ENCODE data around the gene RAB7B.
A peak's percentile ranks its signal among the peaks of the same experiment; 100 is the strongest.
"Not testable (repeated sequence)": the region's sequence is repeated elsewhere in the genome, so short reads cannot be mapped to it uniquely, and the experiment has no call there.

RAB7B gene, protein sequence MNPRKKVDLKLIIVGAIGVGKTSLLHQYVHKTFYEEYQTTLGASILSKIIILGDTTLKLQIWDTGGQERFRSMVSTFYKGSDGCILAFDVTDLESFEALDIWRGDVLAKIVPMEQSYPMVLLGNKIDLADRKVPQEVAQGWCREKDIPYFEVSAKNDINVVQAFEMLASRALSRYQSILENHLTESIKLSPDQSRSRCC

GRCh38 chr1:206002871-206003801 lies at the start of gene RAB7B:
TSS of gene RAB7B (minus strand) at chr1:206003395. CDS start at chr1:205994135, 9,260 bp downstream.
- DNase-seq = no peak

DNA sequence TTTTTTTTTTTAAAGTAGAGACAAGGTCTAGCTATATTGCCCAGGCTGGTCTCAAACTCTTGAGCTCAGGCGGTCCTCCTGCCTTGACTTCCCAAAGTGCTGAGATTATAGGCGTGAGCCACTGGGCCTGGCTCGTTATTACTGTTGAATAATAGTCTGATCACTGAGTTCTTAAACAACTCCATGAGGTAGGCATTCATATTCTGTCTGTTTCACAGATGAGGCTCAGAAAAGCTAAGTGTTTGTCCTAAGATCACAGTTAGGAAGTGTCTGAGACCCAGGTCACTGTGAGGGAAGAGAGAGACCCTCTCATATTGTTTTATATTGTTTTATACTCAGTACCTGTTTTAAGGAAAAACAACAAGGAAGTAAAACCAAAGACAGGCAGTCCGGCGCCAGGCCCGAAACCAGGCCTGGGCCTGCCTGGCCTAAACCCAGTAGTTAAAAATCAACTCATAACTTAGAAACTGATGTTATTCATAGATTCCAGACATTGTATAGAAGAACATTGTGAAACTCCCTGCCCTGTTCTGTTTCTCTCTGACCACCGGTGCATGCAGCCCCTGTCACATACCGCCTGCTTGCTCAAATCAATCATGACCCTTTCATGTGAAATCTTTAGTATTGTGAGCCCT lies 49.2 kb upstream of the RAB7B start:
- not testable (repeated sequence) for DNase-seq

DNA sequence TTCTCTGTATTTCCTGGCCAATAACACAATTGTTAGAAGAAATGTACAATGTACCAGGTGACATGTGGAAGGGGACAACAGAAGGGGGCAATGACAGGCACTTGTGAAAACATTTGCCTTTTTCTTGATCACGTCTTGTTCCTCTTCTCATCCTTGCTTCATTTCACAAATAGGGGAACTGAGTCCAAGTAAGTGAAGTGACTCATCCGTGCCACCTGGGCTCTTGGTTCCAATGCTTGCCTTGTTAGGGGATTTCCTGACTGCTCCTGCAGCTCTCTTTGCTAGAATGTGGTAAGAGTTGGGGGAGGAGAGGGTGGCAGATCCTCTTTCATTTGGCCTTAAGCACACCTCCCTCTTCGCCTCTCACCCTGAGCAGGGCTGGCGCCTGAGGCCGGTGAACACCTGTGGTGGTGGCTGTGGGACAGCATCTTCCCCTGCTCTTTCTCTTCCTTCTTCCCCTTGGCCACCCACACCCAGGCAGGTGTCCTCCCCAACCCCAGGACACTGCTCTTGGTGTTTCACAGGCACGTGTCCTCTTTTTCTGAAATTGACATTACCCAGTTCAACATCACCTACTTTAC lies 47.5 kb upstream of the RAB7B start:
- peak; percentile 46 for DNase-seq

DNA sequence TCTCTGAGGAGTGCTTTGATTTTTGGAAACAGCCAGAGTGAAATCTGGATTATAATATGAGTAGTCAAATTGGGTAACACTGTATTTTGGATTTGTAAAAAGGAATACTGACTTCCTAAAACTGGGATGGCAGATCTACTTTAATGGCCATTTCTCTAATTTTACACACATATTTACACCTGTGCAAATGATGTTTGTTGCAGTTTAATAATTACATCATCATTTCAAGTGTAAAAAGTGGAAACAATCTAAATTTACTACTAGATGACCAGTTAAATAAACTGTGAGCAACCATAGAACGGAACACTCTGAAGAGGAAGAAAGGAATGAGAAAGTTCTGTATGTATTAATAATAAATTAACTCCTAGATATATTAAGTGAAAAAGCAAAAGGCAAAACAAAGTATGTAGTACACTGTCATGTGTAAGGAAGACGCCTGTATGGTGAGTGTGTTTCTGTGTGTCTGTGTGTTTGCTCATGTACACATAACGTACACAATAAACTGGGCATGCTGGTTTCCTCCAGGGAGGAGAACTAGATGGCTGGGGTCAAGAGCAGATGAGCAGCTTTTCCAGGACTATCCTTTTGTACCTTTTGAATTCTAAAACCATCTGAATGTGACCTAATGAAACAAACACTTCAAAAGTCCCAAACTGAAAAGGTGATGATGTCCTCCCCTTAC lies 46.9 kb upstream of the RAB7B start:
- no peak for DNase-seq

DNA sequence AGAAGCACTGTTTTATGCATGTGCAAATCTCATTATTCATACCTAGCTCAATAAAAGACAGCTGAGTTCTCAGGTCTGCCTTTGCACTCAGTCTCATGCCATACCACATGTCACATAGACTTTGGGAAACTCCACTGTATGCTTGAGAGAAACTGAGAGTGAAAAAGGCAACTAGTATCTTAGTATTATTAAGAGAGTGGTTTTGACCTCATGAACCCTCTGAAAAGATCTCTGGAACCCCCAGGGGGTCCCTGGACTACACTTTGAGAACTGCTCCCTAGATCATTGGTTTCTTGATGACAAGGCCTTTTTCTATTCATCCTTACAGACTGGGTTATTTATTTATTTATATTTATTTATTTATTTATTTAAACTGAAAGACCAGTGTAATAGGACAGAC lies 46.1 kb upstream of the RAB7B start:
- no peak for DNase-seq

- DNase-seq = no peak
Observed at GRCh38 chr1:206048582-206048981, 45.4 kb upstream of the RAB7B start.

- no peak for DNase-seq
Observed at GRCh38 chr1:206047271-206047670, 44.1 kb upstream of the RAB7B start.

GRCh38 chr1:206041640-206042039 lies 38.4 kb upstream of the RAB7B start:
- DNase-seq = no peak

- no peak for DNase-seq
Observed at GRCh38 chr1:206040328-206040727, 37.1 kb upstream of the RAB7B start.

DNA sequence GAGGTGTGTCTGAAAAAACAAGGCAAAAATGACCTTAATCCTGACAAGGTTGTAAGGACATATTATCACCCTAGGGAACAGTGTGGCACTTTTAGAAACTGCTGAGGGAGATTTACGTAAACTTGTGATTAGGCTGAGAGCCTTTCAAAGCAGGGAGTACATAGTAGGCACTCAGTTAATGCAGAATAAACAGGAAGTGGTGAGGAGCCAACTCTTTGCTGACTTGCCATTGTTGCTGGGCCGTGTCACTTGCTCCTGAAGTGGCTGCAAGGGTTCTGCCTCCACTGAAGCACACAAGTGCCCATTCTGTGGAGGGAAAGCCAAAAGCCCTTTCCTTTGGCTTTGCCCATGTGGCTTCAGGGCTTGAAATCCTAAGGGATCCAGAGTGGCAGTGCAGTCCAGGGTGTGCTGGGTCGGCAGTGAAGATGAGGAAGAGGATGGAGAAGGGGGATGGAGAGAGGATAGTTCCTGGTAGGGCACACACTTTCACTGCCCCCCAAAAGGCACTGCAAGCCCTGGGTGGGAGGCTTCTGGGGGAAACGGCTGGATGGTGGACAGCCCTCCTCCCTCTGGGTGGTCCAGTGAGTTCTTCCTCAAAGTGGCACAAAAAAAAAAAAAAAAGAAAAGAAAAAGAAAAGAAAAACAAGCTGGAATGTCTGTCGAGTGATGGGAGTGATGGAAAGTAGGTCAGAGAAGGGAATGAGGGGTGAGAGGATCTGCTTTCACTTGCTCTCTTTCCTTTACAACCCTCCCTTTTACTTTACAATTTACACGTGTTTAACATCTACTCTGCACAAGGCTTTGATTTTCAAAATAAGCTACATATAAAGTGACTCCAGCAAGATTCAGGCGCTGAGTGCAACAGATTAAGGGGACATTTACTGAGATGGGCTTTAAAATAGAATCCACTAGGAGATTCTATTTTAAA lies 36.1 kb upstream of the RAB7B start:
- no peak for DNase-seq

GRCh38 chr1:206037581-206037980 lies 34.4 kb upstream of the RAB7B start:
- no peak for DNase-seq

- DNase-seq = no peak
Observed at GRCh38 chr1:206036663-206037455, 33.7 kb upstream of the RAB7B start.

- DNase-seq = no peak
Observed at GRCh38 chr1:206035027-206035426, 31.8 kb upstream of the RAB7B start.

- DNase-seq = no peak
Observed at GRCh38 chr1:206032380-206033140, 29.4 kb upstream of the RAB7B start.

GRCh38 chr1:206030714-206031113 lies 27.5 kb upstream of the RAB7B start:
- peak; percentile 66 for DNase-seq

GRCh38 chr1:206030191-206030590 lies 27.0 kb upstream of the RAB7B start:
- no peak for DNase-seq

GRCh38 chr1:206029484-206029883 lies 26.3 kb upstream of the RAB7B start:
- no peak for DNase-seq

GRCh38 chr1:206025283-206025820 lies 22.2 kb upstream of the RAB7B start:
- no peak for DNase-seq

DNA sequence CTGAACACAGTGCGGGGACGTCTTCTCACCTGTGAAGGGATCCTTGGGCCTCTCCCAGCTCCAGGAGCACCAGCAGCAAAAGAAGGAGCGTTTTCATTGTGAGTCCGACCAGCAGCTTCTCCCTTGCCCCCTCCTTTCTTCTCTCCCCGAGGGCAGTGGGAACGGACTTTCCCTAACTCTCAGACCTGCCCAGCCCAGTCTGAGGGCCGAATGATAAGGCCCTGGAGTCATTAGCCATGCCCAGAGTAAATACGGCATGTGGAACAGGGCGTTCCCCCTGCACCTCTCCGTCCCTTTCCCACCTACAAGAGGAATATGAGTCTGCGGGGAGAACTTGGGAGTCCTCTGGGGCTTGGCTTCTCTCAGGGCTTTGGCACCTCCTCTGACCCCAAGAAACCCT lies 20.5 kb upstream of the RAB7B start, which contains the start of gene CTSE:
Gene CTSE, minus strand, starts transcription at position 201 of the 400 bp plus-strand sequence. Its CDS starts 104 bp downstream, at position 97.
- DNase-seq = no peak

GRCh38 chr1:206022766-206023165 lies 19.6 kb upstream of the RAB7B start:
- no peak for DNase-seq
